Stimulated activated naive CD4-positive, alpha-beta T cell treated with Interleukin-2 at 50 U/mL for 16 hours (primary cell): Measurements from ENCODE around the gene NF1.

Source experiments
- DNase-seq: peaks from one replicate; lab custom pipeline; 2025; lab: John Stamatoyannopoulos, UW

The NF1 gene

GRCh38 chr17:31387438-31387837 is 292.7 kb downstream of the NF1 start:
- DNase-seq, result no peak

- DNase-seq, result no peak
Measured at GRCh38 chr17:31388351-31388750, 293.6 kb downstream of the NF1 start.

- peak; percentile 9 for DNase-seq
Measured at GRCh38 chr17:31388770-31389656, 294.2 kb downstream of the NF1 start.

- no peak for DNase-seq
Measured at GRCh38 chr17:31389657-31390381, 295.0 kb downstream of the NF1 start.

- DNase-seq, result no peak
Measured at GRCh38 chr17:31390426-31390747, 295.6 kb downstream of the NF1 start.

- no peak for DNase-seq
Measured at GRCh38 chr17:31390748-31391495, 296.1 kb downstream of the NF1 start.

- peak; percentile 7 for DNase-seq
Measured at GRCh38 chr17:31391496-31391949, 296.7 kb downstream of the NF1 start, which contains the start of gene RAB11FIP4. TSS of gene RAB11FIP4 (plus strand) at chr17:31391675. CDS start at chr17:31391853, 178 bp downstream.

- no peak for DNase-seq
Measured at GRCh38 chr17:31392002-31392855, 297.5 kb downstream of the NF1 start.

- no peak for DNase-seq
Measured at GRCh38 chr17:31392856-31393748, 298.3 kb downstream of the NF1 start.

- no peak for DNase-seq
Measured at GRCh38 chr17:31393749-31394146, 299.0 kb downstream of the NF1 start.

- DNase-seq, result no peak
Measured at GRCh38 chr17:31394544-31394943, 299.8 kb downstream of the NF1 start.

GRCh38 chr17:31397256-31397939 is 302.6 kb downstream of the NF1 start:
- DNase-seq, result no peak

GRCh38 chr17:31398381-31399311 is 303.9 kb downstream of the NF1 start:
- DNase-seq, result no peak

GRCh38 chr17:31400481-31400950 is 305.7 kb downstream of the NF1 start:
- DNase-seq, result no peak

GRCh38 chr17:31401456-31402254 is 306.9 kb downstream of the NF1 start:
- DNase-seq, result no peak

GRCh38 chr17:31404028-31404949 is 309.5 kb downstream of the NF1 start:
- DNase-seq, result no peak
